ENCODE data around the gene ECT2L.

Gene ECT2L

DNA sequence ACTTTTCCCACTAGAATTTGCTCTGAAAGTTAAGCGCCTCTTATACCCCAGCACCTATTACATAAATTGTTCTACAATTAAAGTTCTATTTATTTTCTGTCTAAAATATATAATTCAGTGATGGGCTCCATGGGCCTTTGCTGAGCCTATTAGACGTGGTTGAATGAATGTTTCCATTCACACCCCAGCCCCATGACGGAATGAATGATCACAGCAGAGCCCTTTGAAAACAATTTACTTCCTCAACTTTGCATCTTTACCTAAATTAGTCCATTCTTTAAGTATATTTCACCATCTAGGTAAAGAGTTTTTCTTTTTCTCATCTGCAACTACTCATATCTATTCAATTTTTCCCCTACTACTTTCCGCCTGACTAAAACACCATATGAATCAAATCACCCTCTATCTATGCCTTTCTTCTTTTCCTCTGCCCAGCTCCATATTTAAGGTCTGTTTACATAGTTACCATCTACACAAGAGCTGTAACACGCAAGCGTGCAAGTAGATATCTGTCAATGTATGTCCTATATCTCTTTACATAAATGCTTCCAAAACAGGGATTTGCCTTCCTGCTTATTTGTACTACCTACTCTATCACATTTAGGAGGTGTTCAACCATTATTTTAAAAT lies 69.7 kb downstream of the ECT2L start:
- Histone ChIP-seq H3K4me3 (ENCODE audit: low read length) (no peak overlapping the region), H3K9ac (ENCODE audit: low read length) (no peak overlapping the region), H3K27me3 (replicated peaks; ENCODE audit: control insufficient read depth, insufficient read depth, low read length) (no peaks in the 10 kb centered on the region), H3K9me3 (ENCODE audit: control insufficient read depth, low read length) (no peaks in the 10 kb centered on the region), H3K4me1 (ENCODE audit: control insufficient read depth, insufficient read depth, low read length) (peaks cover 8% of the 10 kb centered on the region), H3K36me3 (ENCODE audit: control insufficient read depth, insufficient read depth, low read length, severe bottlenecking) (no peaks in the 10 kb centered on the region)
- DNase-seq (ENCODE audit: low read depth) = no peak

- H3K4me3 ChIP-seq (ENCODE audit: low read length) = no peak overlapping the region
- peaks cover 8% of the 10 kb centered on the region for H3K4me1 ChIP-seq (ENCODE audit: control insufficient read depth, insufficient read depth, low read length)
- DNase-seq (ENCODE audit: low read depth) = no peak
- H3K27me3 ChIP-seq (replicated peaks; ENCODE audit: control insufficient read depth, insufficient read depth, low read length) = no peaks in the 10 kb centered on the region
- no peaks in the 10 kb centered on the region for H3K36me3 ChIP-seq (ENCODE audit: control insufficient read depth, insufficient read depth, low read length, severe bottlenecking)
- no peaks in the 10 kb centered on the region for H3K9me3 ChIP-seq (ENCODE audit: control insufficient read depth, low read length)
- no peak overlapping the region for H3K9ac ChIP-seq (ENCODE audit: low read length)
Observed at GRCh38 chr6:138868181-138868580, 72.3 kb downstream of the ECT2L start.

DNA sequence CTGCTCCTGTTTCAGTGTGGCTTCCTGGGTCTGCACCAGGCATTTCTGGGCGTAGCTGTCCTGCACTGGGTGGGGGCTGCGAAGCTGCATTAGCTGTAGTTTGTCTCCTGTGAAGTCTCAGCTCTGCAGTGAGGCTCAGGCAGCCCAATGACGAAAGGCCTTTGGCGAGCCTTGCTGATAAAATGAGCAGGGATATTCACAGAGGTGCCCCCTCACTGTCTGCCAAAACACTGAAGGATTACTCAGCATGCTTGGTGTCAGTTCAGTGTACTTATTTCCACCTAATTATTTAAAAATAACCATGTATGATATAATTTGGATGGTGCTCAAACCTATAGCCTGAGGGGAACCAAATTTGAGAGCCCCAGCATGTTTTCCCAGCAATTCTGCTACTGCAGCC lies 73.5 kb downstream of the ECT2L start:
- Histone ChIP-seq H3K9me3 (ENCODE audit: control insufficient read depth, low read length) (no peaks in the 10 kb centered on the region), H3K4me1 (ENCODE audit: control insufficient read depth, insufficient read depth, low read length) (peaks cover 8% of the 10 kb centered on the region), H3K27me3 (replicated peaks; ENCODE audit: control insufficient read depth, insufficient read depth, low read length) (no peaks in the 10 kb centered on the region), H3K4me3 (ENCODE audit: low read length) (no peak overlapping the region), H3K36me3 (ENCODE audit: control insufficient read depth, insufficient read depth, low read length, severe bottlenecking) (no peaks in the 10 kb centered on the region), H3K9ac (ENCODE audit: low read length) (no peak overlapping the region)
- no peak for DNase-seq (ENCODE audit: low read depth)

GRCh38 chr6:138873191-138873590 lies 77.3 kb downstream of the ECT2L start:
- DNase-seq (ENCODE audit: low read depth) = no peak
- H3K9ac ChIP-seq (ENCODE audit: low read length) = no peak overlapping the region

GRCh38 chr6:138882369-138883017 lies 86.6 kb downstream of the ECT2L start:
- Histone ChIP-seq H3K36me3 (ENCODE audit: control insufficient read depth, insufficient read depth, low read length, severe bottlenecking) (no peaks in the 10 kb centered on the region), H3K4me1 (ENCODE audit: control insufficient read depth, insufficient read depth, low read length) (no peaks in the 10 kb centered on the region), H3K9ac (ENCODE audit: low read length) (no peak overlapping the region), H3K9me3 (ENCODE audit: control insufficient read depth, low read length) (no peaks in the 10 kb centered on the region), H3K27me3 (replicated peaks; ENCODE audit: control insufficient read depth, insufficient read depth, low read length) (no peaks in the 10 kb centered on the region), H3K4me3 (ENCODE audit: low read length) (no peak overlapping the region)
- no peak for DNase-seq (ENCODE audit: low read depth)

More at GRCh38 chr6:138873191-138873590, 77.3 kb downstream of the ECT2L start:
- peaks cover 13% of the 10 kb centered on the region for H3K4me1 ChIP-seq (ENCODE audit: control insufficient read depth, insufficient read depth, low read length)
- H3K27me3 ChIP-seq (replicated peaks; ENCODE audit: control insufficient read depth, insufficient read depth, low read length) = no peaks in the 10 kb centered on the region
- no peak overlapping the region for H3K4me3 ChIP-seq (ENCODE audit: low read length)
- H3K9me3 ChIP-seq (ENCODE audit: control insufficient read depth, low read length) = no peaks in the 10 kb centered on the region
- H3K36me3 ChIP-seq (ENCODE audit: control insufficient read depth, insufficient read depth, low read length, severe bottlenecking) = no peaks in the 10 kb centered on the region

GRCh38 chr6:138885156-138885819 lies 89.4 kb downstream of the ECT2L start:
- Histone ChIP-seq H3K9ac (ENCODE audit: low read length) (no peak overlapping the region), H3K36me3 (ENCODE audit: control insufficient read depth, insufficient read depth, low read length, severe bottlenecking) (no peaks in the 10 kb centered on the region), H3K9me3 (ENCODE audit: control insufficient read depth, low read length) (no peaks in the 10 kb centered on the region), H3K4me1 (ENCODE audit: control insufficient read depth, insufficient read depth, low read length) (no peaks in the 10 kb centered on the region), H3K4me3 (ENCODE audit: low read length) (no peak overlapping the region), H3K27me3 (replicated peaks; ENCODE audit: control insufficient read depth, insufficient read depth, low read length) (no peaks in the 10 kb centered on the region)
- DNase-seq (ENCODE audit: low read depth) = no peak

GRCh38 chr6:138891255-138891986 lies 95.5 kb downstream of the ECT2L start:
- no peaks in the 10 kb centered on the region for H3K9me3 ChIP-seq (ENCODE audit: control insufficient read depth, low read length)
- no peak overlapping the region for H3K9ac ChIP-seq (ENCODE audit: low read length)
- H3K4me1 ChIP-seq (ENCODE audit: control insufficient read depth, insufficient read depth, low read length) = no peaks in the 10 kb centered on the region
- H3K4me3 ChIP-seq (ENCODE audit: low read length) = no peak overlapping the region
- no peak for DNase-seq (ENCODE audit: low read depth)
- H3K27me3 ChIP-seq (replicated peaks; ENCODE audit: control insufficient read depth, insufficient read depth, low read length) = no peaks in the 10 kb centered on the region
- no peaks in the 10 kb centered on the region for H3K36me3 ChIP-seq (ENCODE audit: control insufficient read depth, insufficient read depth, low read length, severe bottlenecking)

DNA sequence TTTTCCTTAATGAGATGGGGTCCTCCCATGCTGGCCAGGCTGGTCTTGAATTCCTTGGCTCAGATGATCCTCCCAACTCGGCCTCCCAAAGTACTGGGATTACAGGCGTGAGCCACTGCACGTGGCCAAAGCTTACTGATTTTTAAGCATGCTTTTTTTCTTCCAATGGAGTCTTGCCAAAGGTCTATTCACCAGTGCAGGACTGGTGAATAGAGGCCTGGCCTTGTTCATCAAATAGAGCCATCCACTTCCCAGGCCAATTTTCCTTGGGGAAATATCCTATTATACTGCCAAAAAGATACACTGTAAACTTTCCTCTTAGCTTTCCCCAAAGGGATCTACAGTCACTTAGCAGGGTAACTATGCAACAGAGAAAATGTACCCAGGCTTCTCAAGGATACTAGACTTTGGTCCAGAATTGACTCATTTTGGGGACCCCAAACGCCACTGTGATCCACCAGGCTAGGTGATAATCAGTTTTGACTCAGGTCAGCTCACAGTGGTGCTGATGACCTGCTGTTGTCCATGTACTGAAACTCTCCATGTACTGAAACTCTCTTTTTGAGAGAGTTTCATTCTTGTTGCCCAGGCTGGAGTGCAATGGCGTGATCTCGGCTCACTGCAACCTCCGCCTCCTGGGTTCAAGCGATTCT lies 100.3 kb downstream of the ECT2L start:
- Histone ChIP-seq H3K9ac (ENCODE audit: low read length) (no peak overlapping the region), H3K4me3 (ENCODE audit: low read length) (no peak overlapping the region), H3K27me3 (replicated peaks; ENCODE audit: control insufficient read depth, insufficient read depth, low read length) (no peaks in the 10 kb centered on the region), H3K4me1 (ENCODE audit: control insufficient read depth, insufficient read depth, low read length) (no peaks in the 10 kb centered on the region), H3K36me3 (ENCODE audit: control insufficient read depth, insufficient read depth, low read length, severe bottlenecking) (peaks cover 4% of the 10 kb centered on the region), H3K9me3 (ENCODE audit: control insufficient read depth, low read length) (no peaks in the 10 kb centered on the region)
- no peak for DNase-seq (ENCODE audit: low read depth)

DNA sequence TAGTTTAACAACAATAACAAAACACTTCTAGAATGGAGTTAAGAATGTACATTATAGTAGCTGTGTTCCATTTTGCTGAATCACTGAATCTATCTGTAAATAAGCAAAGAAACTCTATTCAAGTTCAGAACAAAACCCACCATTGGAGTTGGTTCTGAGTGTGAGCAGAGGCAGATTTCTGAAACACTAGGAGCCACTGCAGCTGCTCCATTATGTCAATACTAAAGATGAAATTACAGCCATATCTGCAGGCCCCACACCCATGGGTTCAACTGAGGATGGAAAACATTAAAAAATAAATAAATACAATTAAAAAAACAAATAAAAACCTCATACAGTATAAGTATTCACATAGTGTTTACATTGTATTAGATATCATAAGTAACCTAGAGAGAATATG lies 101.1 kb downstream of the ECT2L start:
- no peak overlapping the region for H3K9ac ChIP-seq (ENCODE audit: low read length)
- H3K4me3 ChIP-seq (ENCODE audit: low read length) = no peak overlapping the region
- H3K36me3 ChIP-seq (ENCODE audit: control insufficient read depth, insufficient read depth, low read length, severe bottlenecking) = peaks cover 7% of the 10 kb centered on the region
- H3K27me3 ChIP-seq (replicated peaks; ENCODE audit: control insufficient read depth, insufficient read depth, low read length) = no peaks in the 10 kb centered on the region
- no peaks in the 10 kb centered on the region for H3K9me3 ChIP-seq (ENCODE audit: control insufficient read depth, low read length)
- no peak for DNase-seq (ENCODE audit: low read depth)
- H3K4me1 ChIP-seq (ENCODE audit: control insufficient read depth, insufficient read depth, low read length) = no peaks in the 10 kb centered on the region

GRCh38 chr6:138907167-138907566 lies 111.3 kb downstream of the ECT2L start:
- Histone ChIP-seq H3K4me1 (ENCODE audit: control insufficient read depth, insufficient read depth, low read length) (no peaks in the 10 kb centered on the region), H3K36me3 (ENCODE audit: control insufficient read depth, insufficient read depth, low read length, severe bottlenecking) (peaks cover 90% of the 10 kb centered on the region), H3K27me3 (replicated peaks; ENCODE audit: control insufficient read depth, insufficient read depth, low read length) (no peaks in the 10 kb centered on the region), H3K9ac (ENCODE audit: low read length) (no peak overlapping the region), H3K4me3 (ENCODE audit: low read length) (no peak overlapping the region), H3K9me3 (ENCODE audit: control insufficient read depth, low read length) (no peaks in the 10 kb centered on the region)
- DNase-seq (ENCODE audit: low read depth) = no peak

- no peak for DNase-seq (ENCODE audit: low read depth)
- Histone ChIP-seq H3K36me3 (ENCODE audit: control insufficient read depth, insufficient read depth, low read length, severe bottlenecking) (peaks cover 88% of the 10 kb centered on the region), H3K9me3 (ENCODE audit: control insufficient read depth, low read length) (no peaks in the 10 kb centered on the region), H3K4me1 (ENCODE audit: control insufficient read depth, insufficient read depth, low read length) (no peaks in the 10 kb centered on the region), H3K4me3 (ENCODE audit: low read length) (no peak overlapping the region), H3K9ac (ENCODE audit: low read length) (no peak overlapping the region), H3K27me3 (replicated peaks; ENCODE audit: control insufficient read depth, insufficient read depth, low read length) (no peaks in the 10 kb centered on the region)
Observed at GRCh38 chr6:138909511-138909910, 113.6 kb downstream of the ECT2L start.

Measured in adipocyte (in vitro differentiated cells).